NT2/D1 (cell line): ENCODE data around the gene PGC.

Experiments used
- DNase-seq: peaks from one replicate; pipeline ENCODE4 v3.0.0-alpha.2; 2011; ENCODE audit warnings: low read depth, low spot score
- H3K27me3 ChIP-seq: 2 replicates; pipeline ENCODE4 v1.6.0; 2011; ENCODE audit warnings: mild to moderate bottlenecking; ENCODE audit not compliant: insufficient read length, insufficient read depth
- H3K36me3 ChIP-seq: 2 replicates; pipeline ENCODE4 v1.6.1; 2011; ENCODE audit warnings: mild to moderate bottlenecking, low read length, mixed read lengths; ENCODE audit not compliant: insufficient read depth, insufficient read length
- H3K4me1 ChIP-seq: 2 replicates; pipeline ENCODE4 v1.5.1; 2011; ENCODE audit not compliant: insufficient read depth, insufficient read length
- H3K4me3 ChIP-seq: 2 replicates; pipeline ENCODE4 v1.5.1; 2011; ENCODE audit warnings: low read depth; ENCODE audit not compliant: insufficient read length
- H3K9ac ChIP-seq: 2 replicates; pipeline ENCODE4 v1.6.0; 2011; ENCODE audit warnings: low read depth; ENCODE audit not compliant: insufficient read length
- H3K9me3 ChIP-seq: 2 replicates; pipeline ENCODE4 v1.5.1; 2011; ENCODE audit warnings: mild to moderate bottlenecking, low read length; ENCODE audit not compliant: insufficient read depth
- SUZ12 ChIP-seq: IDR thresholded peaks from 2 replicates; pipeline ENCODE4 v1.6.1; 2011; ENCODE audit not compliant: insufficient read length, insufficient read depth; ENCODE audit errors: extremely low read depth
- YY1 ChIP-seq: IDR thresholded peaks from 2 replicates; pipeline ENCODE4 v1.6.1; 2011; ENCODE audit not compliant: insufficient read length, insufficient read depth
- ZNF274 ChIP-seq: IDR thresholded peaks from 2 replicates; pipeline ENCODE4 v1.6.1; 2011; ENCODE audit warnings: mild to moderate bottlenecking, low read depth, low read length

Gene PGC

GRCh38 chr6:41747256-41748101 lies at the start of gene PGC:
PGC (minus strand) TSS chr6:41747397; CDS start chr6:41747334, 63 bp downstream.
- Histone ChIP-seq H3K36me3 (no peaks in the 10 kb centered on the region), H3K27me3 (no peaks in the 10 kb centered on the region), H3K9ac (no peak within 1 kb of the TSS), H3K4me1 (peaks cover 3% of the 10 kb centered on the region), H3K9me3 (no peaks in the 10 kb centered on the region), H3K4me3 (no peak within 1 kb of the TSS)
- no peak for DNase-seq
- no peak for TF ChIP-seq SUZ12
- no peak for TF ChIP-seq YY1
- TF ChIP-seq ZNF274: no peak

- Histone ChIP-seq H3K9me3 (no peaks in the 10 kb centered on the region), H3K9ac (no peak overlapping the region), H3K4me1 (no peaks in the 10 kb centered on the region), H3K36me3 (peaks cover 36% of the 10 kb centered on the region), H3K27me3 (no peaks in the 10 kb centered on the region), H3K4me3 (no peak overlapping the region)
- no peak for DNase-seq
- TF ChIP-seq YY1 (no peak), SUZ12 (no peak), ZNF274 (no peak)
These were observed 49.3 kb upstream of the PGC start for GRCh38 chr6:41796474-41796873.

DNA sequence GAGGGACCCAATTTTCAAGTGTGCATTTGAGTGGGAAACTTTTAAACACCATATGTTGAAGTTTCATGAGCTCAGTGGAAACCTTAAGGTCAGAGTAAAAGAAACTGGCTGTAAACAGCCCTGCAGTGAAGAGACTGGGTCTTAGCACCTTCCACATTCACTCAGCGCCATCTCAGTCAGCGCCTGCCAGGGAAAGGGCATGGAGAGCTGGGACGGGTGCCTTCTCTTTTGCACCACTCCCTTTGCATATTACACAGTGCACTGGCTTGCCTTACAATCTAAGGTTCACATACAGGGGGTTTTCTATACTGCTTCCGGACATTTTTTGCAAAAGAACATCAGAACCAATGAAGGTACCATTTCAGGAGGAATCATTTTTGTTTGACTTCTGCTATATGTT lies 44.8 kb upstream of the PGC start:
- Histone ChIP-seq H3K9ac (no peak overlapping the region), H3K4me3 (no peak overlapping the region), H3K27me3 (no peaks in the 10 kb centered on the region), H3K36me3 (peaks cover 53% of the 10 kb centered on the region), H3K4me1 (no peaks in the 10 kb centered on the region), H3K9me3 (0 out of 2 replicates have a peak, but pooled peaks cover 5% of the 10 kb centered on the region)
- DNase-seq: no peak
- TF ChIP-seq ZNF274 (no peak), SUZ12 (no peak), YY1 (no peak)

- Histone ChIP-seq H3K36me3 (peaks cover 53% of the 10 kb centered on the region), H3K27me3 (no peaks in the 10 kb centered on the region), H3K9ac (no peak overlapping the region), H3K9me3 (0 out of 2 replicates have a peak, but pooled peaks cover 5% of the 10 kb centered on the region), H3K4me3 (no peak overlapping the region), H3K4me1 (no peaks in the 10 kb centered on the region)
- no peak for TF ChIP-seq SUZ12
- TF ChIP-seq YY1: no peak
- no peak for TF ChIP-seq ZNF274
- DNase-seq: no peak
These were observed 44.1 kb upstream of the PGC start for GRCh38 chr6:41791305-41791704.

GRCh38 chr6:41790045-41790444 lies 42.8 kb upstream of the PGC start:
- H3K4me1 ChIP-seq: no peaks in the 10 kb centered on the region
- peaks cover 16% of the 10 kb centered on the region; the same call in 1 of the 2 replicates for H3K9me3 ChIP-seq
- DNase-seq: no peak
- H3K36me3 ChIP-seq: peaks cover 45% of the 10 kb centered on the region
- no peak overlapping the region for H3K4me3 ChIP-seq
- peaks cover 4% of the 10 kb centered on the region for H3K27me3 ChIP-seq
- no peak overlapping the region for H3K9ac ChIP-seq
- TF ChIP-seq SUZ12 (no peak), ZNF274 (no peak), YY1 (no peak)

- DNase-seq: no peak
- H3K4me1 ChIP-seq: no peaks in the 10 kb centered on the region
- TF ChIP-seq YY1 (no peak), SUZ12 (no peak), ZNF274 (no peak)
- H3K9me3 ChIP-seq: peaks cover 19% of the 10 kb centered on the region; the same call in 1 of the 2 replicates
- no peak overlapping the region for H3K9ac ChIP-seq
- H3K36me3 ChIP-seq: peaks cover 45% of the 10 kb centered on the region
- no peak overlapping the region for H3K4me3 ChIP-seq
- peaks cover 4% of the 10 kb centered on the region for H3K27me3 ChIP-seq
These were observed 42.2 kb upstream of the PGC start for GRCh38 chr6:41789390-41789724.

DNA sequence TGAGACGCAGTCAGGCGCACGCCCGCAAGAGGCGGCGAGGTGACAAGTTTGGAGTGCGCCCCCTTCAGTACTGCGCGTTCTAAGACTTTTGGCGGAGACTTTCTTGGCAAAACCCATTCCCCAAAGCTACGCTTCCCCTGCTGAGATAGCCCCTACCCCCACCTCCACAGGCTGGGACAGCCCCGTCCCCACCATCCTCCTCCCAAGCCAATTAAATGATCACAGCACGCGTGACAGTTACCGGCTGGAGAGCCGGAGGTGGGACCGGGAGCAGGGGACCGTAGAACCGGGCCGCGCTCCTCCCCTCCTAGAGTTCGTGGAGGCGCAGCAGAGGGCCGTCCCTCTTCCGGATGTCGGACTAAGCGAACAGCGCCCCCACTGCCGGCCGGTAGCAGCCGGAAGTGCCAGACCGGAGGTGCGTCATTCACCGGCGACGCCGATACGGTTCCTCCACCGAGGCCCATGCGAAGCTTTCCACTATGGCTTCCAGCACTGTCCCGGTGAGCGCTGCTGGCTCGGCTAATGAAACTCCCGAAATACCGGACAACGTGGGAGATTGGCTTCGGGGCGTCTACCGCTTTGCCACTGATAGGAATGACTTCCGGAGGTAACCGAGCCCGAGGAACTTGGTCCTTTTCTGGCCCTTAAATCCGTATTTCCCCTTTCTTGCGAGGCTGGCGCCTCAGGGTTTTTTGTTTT lies 40.2 kb upstream of the PGC start, which contains the start of gene TOMM6:
TOMM6 (plus strand) TSS at position 476 of the 699 bp plus-strand sequence; CDS start at position 480, 4 bp downstream.
- peaks cover 10% of the 10 kb centered on the region for H3K27me3 ChIP-seq
- H3K9ac ChIP-seq: peak within 1 kb of the TSS; percentile 88
- peaks cover 37% of the 10 kb centered on the region for H3K36me3 ChIP-seq
- H3K4me3 ChIP-seq: peak within 1 kb of the TSS; percentile 96
- TF ChIP-seq YY1 (peak; percentile 72), ZNF274 (no peak)
- H3K9me3 ChIP-seq: peaks cover 19% of the 10 kb centered on the region; the same call in 1 of the 2 replicates
- H3K4me1 ChIP-seq: no peaks in the 10 kb centered on the region
- DNase-seq: peak; percentile 87
